AG09319 (cell line): ENCODE measurements around the gene DHDDS.

Experiments
- DNase-seq: peaks from one replicate; pipeline ENCODE4 v3.0.0-alpha.2; 2010; ENCODE audit warnings: low read depth; ENCODE audit errors: extremely low read depth
- TF ChIP-seq, protein P1 (sequence below): IDR thresholded peaks from 2 replicates; pipeline ENCODE4 v1.5.1; 2011; ENCODE audit warnings: low read depth, mild to moderate bottlenecking, inconsistent platforms, low read length, moderate library complexity

The DHDDS gene

GRCh38 chr1:26517766-26518049 is 85.6 kb downstream of the DHDDS start:
- no peak for DNase-seq
- TF ChIP-seq, protein P1, sequence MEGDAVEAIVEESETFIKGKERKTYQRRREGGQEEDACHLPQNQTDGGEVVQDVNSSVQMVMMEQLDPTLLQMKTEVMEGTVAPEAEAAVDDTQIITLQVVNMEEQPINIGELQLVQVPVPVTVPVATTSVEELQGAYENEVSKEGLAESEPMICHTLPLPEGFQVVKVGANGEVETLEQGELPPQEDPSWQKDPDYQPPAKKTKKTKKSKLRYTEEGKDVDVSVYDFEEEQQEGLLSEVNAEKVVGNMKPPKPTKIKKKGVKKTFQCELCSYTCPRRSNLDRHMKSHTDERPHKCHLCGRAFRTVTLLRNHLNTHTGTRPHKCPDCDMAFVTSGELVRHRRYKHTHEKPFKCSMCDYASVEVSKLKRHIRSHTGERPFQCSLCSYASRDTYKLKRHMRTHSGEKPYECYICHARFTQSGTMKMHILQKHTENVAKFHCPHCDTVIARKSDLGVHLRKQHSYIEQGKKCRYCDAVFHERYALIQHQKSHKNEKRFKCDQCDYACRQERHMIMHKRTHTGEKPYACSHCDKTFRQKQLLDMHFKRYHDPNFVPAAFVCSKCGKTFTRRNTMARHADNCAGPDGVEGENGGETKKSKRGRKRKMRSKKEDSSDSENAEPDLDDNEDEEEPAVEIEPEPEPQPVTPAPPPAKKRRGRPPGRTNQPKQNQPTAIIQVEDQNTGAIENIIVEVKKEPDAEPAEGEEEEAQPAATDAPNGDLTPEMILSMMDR: no peak

GRCh38 chr1:26518355-26518754 is 86.2 kb downstream of the DHDDS start:
- DNase-seq: no peak
- TF ChIP-seq, protein P1: no peak

DNA sequence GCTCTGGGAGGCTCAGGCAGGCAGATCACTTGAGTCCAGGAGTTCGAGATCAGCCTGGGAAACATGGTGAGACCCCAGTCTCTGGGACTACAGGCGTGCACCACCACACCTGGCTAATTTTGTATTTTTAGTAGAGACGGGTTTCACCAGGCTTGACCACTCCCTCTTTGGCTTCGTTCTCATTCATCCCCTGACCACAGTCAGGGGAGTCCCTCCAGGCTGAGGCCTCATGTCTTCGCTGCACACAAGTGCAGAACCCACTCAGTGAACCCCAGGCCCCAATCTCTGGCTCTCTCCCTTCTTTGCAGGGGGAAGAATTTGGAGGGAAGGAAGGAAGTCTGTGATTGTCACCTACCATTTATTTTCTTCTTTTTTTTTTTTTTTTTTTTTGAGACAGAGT is 88.2 kb downstream of the DHDDS start:
- TF ChIP-seq, protein P1: no peak
- no peak for DNase-seq
